NCI-H1048 (cell line): ENCODE data around the gene TRIM28.
"Not testable (repeated sequence)": the region's sequence is repeated elsewhere in the genome, so short reads cannot be mapped to it uniquely, and the experiment has no call there.

Source experiments
- DNase-seq: peaks from one replicate; lab custom pipeline; 2025; lab: John Stamatoyannopoulos, UW

Gene TRIM28

DNA sequence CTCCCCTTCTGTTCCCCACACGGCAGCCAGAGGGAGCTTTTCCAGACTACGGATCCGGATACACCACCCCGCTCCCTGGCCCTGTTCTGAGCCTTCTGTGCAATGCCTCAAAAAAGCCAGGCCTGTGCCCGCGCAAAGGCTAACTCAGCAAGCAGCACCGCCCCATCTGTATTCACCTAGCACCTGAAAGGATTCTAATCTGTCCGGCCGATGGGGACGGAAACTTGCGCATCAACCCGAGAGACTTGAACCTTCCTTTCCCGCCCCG lies 24.8 kb upstream of the TRIM28 start:
- no peak for DNase-seq

DNA sequence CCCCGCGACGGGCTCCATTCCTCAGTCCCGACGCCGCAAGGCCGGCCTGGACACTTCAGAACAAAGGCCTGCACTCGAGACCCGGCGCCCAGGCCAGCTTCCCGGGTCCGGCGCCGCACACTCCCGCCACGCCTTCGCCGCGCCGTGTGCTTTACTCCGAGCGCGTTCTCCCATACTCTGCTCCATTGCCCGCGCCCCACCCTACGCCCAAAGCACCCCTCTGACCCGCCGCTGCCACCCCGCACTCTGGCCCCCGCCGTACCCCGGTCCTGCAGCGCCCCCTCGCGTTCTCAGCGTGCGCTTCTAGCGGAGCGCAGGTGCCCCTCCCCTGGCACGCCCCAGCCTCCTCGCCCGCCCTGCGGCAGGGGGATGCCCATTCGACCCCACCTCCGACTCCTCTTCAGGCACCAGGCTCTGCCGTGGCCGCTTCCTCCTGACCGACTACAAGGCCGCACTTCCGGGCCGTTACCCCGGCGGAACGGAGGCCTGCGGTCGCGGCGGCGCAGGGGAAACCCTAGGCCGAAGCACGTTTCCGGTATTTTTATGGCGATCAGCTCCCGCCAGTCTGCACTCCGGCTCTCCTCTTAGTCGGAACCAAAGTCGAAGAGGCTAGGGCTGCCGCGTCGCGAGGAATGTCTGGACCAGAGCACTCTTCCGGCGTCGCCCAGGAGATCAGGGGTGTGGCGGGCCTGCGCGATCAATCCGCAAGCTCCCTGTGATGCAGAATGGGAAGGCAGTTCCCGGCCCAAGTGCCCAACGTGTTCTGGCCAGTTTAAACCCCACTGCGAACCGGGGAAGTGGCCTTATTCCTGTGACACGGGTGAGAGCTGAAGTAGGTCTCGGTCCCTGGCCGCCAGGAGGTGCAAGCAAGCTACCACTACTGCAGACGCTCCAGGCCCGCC lies 24.3 kb upstream of the TRIM28 start, which contains the start of gene ZBTB45:
Gene ZBTB45, minus strand, starts transcription at position 456 of the 902 bp plus-strand sequence. CDS start 2,137 bp downstream, outside the sequence.
- DNase-seq, result peak; percentile 87

DNA sequence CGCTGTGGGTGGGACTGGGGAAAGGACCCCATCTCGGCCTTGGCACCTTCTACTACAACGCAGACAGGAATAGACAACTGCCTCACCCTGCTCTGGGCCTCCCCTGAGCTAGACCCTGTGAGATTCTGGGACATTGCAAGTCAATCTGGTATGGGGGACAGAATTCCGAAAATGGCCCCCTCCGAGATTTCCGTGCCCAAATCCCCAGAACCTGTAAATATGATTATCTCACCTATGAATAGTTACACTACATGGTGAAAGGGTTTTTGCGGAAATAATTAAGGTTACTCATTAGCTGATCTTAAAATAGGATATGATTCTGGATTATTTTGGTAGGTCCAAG lies 23.6 kb upstream of the TRIM28 start:
- DNase-seq, result no peak

DNA sequence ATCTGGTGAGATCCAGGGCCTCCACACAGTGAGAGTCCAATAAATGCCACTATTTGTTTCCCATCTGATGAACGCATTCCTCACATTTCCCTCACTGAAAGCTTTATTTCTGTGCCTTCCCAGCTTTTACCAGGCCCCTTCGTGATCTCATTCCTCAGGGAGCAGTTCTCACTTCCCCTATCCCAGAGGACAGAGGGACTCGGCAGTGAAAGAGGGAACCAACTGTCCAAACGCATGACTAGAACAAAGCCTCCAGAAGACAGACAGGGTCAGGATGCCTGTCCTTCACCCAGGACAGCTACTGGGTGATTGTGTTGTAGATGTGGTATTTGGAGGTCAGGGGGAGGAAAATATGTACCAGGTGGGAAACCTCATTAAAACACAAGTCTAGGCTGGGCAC lies 22.2 kb upstream of the TRIM28 start:
- no peak for DNase-seq

DNA sequence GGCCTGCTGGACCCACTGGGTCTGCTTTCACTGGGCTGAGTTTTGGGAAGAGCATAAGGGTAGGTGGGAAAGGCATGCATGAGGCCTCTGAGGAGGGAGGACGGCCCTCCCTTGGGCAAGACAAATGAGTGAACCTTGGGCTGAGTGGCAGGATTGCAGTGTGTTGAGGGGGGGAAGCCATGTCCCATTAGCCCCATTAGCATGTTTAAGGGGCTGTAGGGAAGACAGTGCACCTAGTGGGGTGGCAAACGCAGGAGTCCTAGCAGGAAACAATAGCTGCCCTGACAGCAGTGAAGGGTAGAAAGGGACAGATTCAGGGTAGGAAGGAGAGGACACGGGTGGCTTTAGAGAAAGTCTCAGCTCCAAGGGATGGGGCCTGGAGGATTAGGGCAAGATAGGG lies 21.2 kb upstream of the TRIM28 start:
- DNase-seq, result no peak

DNA sequence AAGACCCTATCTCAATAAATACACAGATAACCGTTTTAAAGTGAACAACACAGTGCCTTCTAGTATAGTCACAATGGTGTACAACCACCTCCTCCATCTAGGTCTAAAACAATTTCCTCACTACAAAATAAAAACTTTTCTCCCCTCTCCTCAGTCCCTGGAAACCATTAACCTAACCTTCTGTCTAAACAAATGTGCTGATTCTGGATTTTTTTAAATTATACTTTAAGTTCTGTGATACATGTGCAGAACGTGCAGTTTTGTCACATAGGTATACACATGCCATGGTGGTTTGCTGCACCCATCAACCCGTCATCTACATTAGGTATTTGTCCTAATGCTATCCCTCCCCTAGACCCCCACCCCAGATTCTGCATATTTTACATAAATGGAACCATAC lies 14.5 kb upstream of the TRIM28 start:
- no peak for DNase-seq

DNA sequence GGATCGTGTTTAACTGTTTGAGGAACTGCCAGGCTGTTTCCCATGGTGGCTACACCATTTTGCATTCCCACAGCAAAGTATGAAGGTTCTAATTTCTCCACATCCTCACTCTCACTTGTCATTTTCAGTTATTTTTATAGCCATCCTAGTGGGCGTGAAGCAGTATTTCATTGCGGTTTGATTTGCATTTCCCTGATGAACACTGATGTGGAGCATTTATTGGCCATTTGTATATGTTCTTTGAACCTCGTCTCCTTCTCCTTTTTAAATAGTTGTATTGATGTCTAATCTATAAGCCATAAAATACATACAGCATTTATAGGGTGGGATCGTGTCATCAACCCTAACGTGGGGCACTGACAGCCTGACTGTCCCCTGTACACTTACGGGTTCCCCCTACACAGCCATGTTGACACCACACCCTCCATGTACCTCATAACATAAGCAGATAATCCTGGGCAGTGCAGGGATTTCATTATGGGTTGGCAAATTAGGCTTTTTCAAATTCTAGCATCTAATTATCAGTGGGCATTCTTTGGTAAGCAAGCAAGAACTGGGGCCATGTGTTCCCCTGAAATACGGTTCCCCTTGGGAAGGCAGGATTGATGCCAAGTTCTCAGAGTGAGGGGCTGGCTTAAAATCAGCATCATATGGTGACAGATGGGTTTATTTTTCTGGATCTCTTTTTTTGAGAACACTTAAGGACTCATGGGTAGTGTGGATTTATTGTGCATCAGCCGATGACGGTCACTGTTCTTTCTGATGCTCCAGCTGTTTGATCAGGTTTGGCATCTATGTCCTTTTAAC lies 12.6 kb upstream of the TRIM28 start:
- no peak for DNase-seq

DNA sequence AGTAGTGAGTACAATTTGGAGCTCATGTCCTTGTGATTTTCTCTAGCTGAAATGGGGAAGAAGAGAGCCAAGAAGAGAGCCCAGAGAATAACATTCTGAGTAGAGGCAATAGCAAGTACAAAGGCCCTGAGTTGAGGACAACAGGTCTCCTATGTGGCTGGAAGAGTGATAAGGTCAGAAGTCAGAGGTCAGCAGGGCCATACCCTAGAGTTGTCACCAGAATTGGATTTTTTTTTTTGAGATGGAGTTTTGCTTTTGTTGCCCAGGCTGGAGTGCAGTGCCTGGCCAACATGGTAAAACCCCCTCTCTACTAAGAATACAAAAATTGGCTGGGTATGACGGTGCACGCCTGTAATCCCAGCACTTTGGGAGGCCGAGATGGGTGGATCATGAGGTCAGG lies 8.0 kb upstream of the TRIM28 start:
- no peak for DNase-seq

DNA sequence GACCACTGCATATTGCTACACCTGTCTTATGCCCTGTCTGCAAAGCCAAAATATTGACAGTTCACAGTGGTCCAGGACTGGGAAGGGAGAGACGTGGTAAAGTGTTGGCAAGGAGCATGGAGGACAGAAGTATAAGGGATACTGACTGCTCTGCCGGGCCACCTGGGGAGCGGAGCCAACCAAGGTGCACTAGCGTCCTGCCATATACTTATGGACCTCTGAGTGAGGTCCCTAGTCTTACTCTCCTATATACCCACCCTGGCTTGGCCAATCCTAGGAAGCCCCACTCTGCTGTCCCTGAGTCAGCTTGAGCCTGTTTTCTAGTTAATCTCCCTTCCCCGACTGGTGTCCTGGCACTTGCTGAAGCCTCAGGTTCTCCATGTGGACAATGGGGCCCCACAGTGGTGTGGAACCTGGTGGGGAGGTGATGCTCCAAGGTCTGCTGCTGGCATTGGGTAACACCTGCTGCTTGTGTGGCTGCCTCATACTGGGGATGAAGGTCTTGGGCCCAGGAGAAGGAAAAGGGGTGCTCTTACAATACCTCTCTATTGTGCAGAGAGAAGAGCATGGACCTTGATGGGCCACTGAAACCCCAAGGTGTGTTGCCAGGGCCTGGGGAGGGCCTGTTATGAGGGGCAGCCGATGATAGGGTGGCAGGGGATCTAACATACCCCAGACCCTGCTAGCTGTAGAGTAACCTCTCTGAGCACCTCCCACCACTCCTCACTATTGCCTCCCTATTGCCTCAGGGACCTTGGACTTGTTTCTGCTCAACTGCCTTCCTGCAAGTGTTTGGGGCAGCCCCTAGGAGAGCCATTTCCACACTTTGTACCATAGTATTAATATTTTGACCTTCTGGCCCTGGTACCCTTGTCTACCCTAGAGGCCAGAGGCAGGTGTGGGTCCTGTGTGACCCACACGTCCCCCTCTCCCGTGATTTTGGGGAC lies 6.7 kb upstream of the TRIM28 start:
- DNase-seq, result no peak

DNA sequence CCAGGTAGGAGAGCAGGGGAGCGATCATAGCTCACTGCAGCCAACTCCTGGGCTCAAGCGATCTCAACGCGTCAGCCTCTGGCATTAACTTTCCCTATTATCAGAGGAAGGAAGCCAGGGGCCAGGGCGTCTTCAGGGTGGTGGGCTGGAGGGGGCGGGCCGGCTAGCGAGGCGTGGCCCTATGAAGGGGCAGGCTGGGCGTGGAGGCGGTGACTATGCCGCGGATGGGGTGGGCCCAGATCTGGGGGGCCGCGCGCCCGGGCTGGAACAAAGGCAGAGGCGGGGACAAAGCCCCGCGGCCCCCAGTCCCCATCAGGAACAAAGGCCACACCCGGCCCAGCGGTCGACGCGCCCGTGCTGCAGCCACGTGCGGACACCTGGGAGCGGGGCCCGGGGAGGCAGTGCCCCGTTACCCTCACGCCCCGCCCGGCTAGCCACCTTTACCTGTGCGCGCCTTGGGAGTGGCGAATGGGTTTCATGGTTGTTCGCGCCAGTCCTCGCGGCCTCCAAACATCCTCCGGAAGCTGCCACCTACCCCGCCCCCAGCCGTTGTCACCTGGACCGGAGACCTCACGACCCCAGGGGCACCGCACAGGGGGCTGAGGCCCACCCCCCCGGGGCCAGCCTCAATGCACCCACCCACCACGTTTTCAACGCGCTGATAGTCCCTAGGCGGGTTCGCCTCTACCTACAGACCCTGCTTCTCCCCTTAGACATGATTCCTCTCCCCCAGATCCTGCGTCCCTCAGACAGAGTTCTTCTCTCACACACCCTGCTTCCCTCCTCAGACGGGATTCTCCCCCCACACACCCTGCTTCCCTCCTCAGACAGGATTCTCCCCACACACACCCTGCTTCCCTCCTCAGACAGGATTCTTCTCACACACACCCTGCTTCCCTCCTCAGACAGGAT lies 5.4 kb upstream of the TRIM28 start:
- no peak for DNase-seq

DNA sequence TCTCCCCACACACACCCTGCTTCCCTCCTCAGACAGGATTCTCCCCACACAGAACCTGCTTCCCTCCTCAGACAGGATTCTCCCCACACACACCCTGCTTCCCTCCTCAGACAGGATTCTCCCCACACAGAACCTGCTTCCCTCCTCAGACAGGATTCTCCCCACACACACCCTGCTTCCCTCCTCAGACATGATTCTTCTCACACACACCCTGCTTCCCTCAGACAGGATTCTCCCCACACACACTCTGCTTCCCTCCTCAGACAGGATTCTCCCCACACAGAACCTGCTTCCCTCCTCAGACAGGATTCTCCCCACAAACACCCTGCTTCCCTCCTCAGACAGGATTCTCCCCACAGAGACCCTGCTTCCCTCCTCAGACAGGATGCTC lies 4.7 kb upstream of the TRIM28 start:
- DNase-seq, result not testable (repeated sequence)

DNA sequence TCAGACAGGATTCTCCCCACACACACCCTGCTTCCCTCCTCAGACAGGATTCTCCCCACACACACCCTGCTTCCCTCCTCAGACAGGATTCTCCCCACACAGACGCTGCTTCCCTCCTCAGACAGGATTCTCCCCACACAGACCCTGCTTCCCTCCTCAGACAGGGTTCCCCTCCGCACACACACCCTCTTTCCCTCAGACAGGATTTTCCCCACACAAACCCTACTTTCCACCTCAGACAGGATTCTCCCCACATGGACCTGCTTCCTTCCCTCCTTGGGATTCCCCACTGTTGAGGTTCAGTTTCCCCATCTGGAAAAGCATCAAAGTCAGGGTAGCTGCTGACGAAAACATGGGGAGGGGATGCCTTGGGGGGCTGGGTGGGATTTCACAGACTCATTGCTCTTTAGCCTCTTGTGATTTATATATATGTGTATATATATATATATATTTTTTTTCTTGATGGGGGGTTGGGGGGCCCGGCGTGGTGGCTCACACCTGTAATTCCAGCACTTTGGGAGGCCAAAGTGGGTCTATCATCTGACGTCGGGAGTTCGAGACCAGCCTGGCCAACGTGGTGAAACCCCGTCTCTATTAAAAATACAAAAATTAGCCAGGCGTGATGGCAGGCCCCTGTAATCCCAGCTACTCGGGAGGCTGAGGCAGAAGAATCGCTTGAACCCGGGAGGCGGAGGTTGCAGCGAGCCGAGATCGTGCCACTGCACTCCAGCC lies 1.1 kb upstream of the TRIM28 start:
- not testable (repeated sequence) for DNase-seq

DNA sequence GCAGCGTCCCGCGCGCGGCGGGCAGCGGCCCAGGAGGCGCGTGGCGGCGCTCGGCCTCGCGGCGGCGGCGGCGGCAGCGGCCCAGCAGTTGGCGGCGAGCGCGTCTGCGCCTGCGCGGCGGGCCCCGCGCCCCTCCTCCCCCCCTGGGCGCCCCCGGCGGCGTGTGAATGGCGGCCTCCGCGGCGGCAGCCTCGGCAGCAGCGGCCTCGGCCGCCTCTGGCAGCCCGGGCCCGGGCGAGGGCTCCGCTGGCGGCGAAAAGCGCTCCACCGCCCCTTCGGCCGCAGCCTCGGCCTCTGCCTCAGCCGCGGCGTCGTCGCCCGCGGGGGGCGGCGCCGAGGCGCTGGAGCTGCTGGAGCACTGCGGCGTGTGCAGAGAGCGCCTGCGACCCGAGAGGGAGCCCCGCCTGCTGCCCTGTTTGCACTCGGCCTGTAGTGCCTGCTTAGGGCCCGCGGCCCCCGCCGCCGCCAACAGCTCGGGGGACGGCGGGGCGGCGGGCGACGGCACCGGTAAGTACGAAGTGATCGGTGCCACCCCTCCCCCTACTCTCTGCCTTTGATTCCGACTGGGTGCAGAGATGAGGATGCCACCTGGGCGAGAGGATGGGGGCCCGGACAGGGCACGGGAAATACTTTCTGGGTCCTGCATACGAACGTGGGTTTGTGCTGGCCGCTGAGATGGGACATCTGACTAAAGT lies 874 bp downstream of the TRIM28 start:
- no peak for DNase-seq

DNA sequence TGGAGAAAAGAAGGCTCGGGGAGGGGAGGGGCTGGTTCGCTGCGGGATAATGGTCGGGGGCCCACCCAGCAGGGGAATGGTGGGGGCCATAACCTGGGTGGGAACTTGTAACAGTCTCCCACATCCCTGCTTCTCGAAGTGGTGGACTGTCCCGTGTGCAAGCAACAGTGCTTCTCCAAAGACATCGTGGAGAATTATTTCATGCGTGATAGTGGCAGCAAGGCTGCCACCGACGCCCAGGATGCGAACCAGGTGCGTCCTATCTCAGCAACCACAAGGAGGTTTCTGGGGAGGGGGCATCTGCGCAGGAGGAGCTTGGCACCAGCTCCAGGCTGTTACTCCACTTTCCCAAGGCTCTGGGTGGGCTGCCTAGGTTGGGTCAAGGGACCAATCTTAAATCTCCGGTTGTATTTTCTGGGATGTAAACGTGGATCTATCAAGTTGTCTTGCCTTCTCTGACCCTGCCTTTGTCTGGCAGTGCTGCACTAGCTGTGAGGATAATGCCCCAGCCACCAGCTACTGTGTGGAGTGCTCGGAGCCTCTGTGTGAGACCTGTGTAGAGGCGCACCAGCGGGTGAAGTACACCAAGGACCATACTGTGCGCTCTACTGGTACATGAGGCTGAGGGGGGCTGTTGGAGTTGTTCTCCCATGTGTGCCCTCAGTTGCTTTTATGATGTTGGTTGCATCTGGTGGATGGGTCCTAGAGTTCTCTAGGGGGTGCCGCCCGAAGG lies 1.6 kb downstream of the TRIM28 start:
- no peak for DNase-seq

DNA sequence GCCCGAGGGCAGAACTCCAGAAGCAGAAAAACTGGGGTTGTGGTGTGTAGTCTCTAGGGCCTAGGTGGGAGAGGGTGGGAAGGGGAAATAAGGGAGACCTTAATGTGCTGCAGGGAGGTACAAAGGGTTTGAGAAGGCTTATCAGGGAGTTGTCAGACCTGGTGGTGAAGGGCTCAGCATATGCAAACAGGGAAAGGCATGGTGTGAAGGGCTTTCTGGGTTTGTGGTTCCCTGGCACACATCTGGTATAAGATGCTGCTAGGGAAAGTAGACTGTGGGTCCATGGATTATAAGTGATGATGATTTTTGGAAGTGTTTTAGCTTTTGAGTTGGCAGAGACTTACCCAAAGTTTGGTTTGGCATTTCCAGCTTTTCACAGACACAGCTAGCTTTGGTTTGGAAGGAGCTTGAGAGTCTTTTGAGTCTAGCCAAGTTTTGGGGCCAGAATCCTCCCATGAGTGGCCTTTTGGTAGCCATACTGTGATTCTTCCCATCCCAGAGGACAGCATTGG lies 2.2 kb downstream of the TRIM28 start:
- no peak for DNase-seq

DNA sequence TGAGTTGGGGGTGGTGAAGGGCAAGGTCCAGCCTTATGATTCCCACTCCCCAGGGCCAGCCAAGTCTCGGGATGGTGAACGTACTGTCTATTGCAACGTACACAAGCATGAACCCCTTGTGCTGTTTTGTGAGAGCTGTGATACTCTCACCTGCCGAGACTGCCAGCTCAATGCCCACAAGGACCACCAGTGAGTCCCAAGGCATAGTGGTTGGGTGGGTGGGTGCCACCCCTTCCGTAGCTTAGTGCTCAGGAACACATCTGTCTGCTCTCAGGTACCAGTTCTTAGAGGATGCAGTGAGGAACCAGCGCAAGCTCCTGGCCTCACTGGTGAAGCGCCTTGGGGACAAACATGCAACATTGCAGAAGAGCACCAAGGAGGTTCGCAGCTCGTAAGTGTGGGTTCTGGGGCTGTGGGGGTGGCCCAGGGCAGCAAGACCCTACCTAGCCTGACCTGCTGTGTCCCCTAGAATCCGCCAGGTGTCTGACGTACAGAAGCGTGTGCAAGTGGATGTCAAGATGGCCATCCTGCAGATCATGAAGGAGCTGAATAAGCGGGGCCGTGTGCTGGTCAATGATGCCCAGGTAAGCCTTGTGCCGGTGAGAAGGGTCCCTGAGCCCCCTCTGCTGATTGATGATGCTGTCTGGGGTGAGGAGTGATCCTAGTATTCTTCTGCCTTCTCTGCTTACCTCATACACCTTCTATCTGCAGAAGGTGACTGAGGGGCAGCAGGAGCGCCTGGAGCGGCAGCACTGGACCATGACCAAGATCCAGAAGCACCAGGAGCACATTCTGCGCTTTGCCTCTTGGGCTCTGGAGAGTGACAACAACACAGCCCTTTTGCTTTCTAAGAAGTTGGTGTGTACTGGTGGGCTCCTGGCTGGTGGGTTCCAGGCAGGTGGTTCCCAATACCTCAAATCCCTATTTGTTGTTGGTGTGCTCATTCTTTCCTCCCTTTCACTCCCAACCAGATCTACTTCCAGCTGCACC lies 3.8 kb downstream of the TRIM28 start:
- no peak for DNase-seq

DNA sequence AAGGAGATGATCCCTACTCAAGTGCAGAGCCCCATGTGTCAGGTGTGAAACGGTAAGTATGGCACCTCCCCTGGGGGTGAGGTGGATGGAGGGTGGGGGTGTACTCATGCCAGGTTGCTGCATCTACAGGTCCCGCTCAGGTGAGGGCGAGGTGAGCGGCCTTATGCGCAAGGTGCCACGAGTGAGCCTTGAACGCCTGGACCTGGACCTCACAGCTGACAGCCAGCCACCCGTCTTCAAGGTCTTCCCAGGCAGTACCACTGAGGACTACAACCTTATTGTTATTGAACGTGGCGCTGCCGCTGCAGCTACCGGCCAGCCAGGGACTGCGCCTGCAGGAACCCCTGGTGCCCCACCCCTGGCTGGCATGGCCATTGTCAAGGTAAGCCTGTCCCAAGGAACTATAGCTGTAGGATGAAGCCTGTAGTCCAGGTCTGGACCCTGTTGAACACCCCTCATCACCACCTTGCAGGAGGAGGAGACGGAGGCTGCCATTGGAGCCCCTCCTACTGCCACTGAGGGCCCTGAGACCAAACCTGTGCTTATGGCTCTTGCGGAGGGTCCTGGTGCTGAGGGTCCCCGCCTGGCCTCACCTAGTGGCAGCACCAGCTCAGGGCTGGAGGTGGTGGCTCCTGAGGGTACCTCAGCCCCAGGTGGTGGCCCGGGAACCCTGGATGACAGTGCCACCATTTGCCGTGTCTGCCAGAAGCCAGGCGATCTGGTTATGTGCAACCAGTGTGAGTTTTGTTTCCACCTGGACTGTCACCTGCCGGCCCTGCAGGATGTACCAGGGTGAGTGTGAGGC lies 5.2 kb downstream of the TRIM28 start:
- DNase-seq, result no peak
